ENCODE measurements around the gene AHSP.
"Not testable (repeated sequence)": the region's sequence is repeated elsewhere in the genome, so short reads cannot be mapped to it uniquely, and the experiment has no call there.

Gene AHSP

DNA sequence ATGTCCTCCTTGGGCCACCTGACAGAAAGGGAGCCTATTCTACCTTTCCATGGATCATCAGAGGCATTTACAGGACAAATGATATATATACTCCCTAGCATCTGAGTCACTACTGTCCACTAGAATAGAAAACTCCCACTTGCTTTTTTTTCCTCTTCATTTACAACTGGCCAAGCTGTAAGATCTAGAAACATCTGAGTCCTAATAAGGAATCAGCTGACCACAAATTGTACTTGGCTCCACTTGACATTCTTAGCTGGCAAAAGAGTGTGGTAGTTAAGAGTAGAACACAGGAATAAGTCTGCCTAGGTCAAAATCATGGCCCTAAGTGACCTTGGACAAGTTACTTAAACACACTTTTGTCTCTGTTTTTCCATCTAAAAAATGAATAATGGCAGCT lies 24.7 kb upstream of the AHSP start:
- Histone ChIP-seq H3K9ac (ENCODE audit: low read depth, low read length, poor library complexity, severe bottlenecking) (no peak overlapping the region), H3K9me3 (ENCODE audit: insufficient read depth, low read depth, low read length) (no peaks in the 10 kb centered on the region), H3K4me2 (ENCODE audit: low read depth, low read length, poor library complexity, severe bottlenecking) (no peak overlapping the region), H3K79me2 (ENCODE audit: insufficient read depth, low read length) (peaks cover 25% of the 10 kb centered on the region), H4K20me1 (ENCODE audit: insufficient read depth, low read length, poor library complexity, severe bottlenecking) (peaks cover 9% of the 10 kb centered on the region), H2AFZ (ENCODE audit: low read length) (no peak overlapping the region), H3K4me1 (ENCODE audit: insufficient read depth, low read length, poor library complexity, severe bottlenecking) (peaks cover 36% of the 10 kb centered on the region), H3K9me2 (replicated peaks; ENCODE audit: low read depth, low read length) (no peaks in the 10 kb centered on the region), H3K27me3 (ENCODE audit: insufficient read depth, low read length, poor library complexity, severe bottlenecking) (peaks cover 3% of the 10 kb centered on the region), H3F3A (ENCODE audit: low read depth) (peaks cover 10% of the 10 kb centered on the region), H3K4me3 (ENCODE audit: low read length, poor library complexity, severe bottlenecking) (no peak overlapping the region), H3K36me3 (ENCODE audit: insufficient read depth, low read length) (peaks cover 8% of the 10 kb centered on the region; the same call in 1 of the 2 replicates)
- TF ChIP-seq, protein P1, sequence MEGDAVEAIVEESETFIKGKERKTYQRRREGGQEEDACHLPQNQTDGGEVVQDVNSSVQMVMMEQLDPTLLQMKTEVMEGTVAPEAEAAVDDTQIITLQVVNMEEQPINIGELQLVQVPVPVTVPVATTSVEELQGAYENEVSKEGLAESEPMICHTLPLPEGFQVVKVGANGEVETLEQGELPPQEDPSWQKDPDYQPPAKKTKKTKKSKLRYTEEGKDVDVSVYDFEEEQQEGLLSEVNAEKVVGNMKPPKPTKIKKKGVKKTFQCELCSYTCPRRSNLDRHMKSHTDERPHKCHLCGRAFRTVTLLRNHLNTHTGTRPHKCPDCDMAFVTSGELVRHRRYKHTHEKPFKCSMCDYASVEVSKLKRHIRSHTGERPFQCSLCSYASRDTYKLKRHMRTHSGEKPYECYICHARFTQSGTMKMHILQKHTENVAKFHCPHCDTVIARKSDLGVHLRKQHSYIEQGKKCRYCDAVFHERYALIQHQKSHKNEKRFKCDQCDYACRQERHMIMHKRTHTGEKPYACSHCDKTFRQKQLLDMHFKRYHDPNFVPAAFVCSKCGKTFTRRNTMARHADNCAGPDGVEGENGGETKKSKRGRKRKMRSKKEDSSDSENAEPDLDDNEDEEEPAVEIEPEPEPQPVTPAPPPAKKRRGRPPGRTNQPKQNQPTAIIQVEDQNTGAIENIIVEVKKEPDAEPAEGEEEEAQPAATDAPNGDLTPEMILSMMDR (conservative IDR thresholded peaks at IDR 0.05; ENCODE audit: low read length) = no peak
- no peak for TF ChIP-seq EZH2phosphoT487 (IDR thresholded peaks at IDR 0.05; ENCODE audit: borderline replicate concordance)

DNA sequence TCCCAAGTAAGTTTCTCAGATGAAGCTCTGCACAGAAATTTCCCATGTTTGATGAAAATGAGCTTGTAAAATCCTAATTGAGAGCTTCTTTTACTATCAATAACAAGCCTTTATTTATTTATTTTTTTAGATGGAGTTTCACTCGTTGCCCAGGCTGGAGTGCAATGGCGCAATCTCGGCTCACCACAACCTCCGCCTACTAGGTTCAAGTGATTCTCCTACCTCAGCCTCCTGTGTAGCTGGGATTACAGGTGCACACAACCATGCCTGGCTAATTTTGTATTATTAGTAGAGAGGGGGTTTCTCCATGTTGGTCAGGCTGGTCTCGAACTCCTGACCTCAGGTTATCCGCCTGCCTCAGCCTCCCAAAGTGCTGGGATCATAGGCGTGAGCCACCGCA lies 24.1 kb upstream of the AHSP start:
- H3K27me3 ChIP-seq (ENCODE audit: insufficient read depth, low read length, poor library complexity, severe bottlenecking); H3K4me3 ChIP-seq (ENCODE audit: low read length, poor library complexity, severe bottlenecking); H3K9me2 ChIP-seq (replicated peaks; ENCODE audit: low read depth, low read length); H3K9me3 ChIP-seq (ENCODE audit: insufficient read depth, low read depth, low read length); H2AFZ ChIP-seq (ENCODE audit: low read length); H3K9ac ChIP-seq (ENCODE audit: low read depth, low read length, poor library complexity, severe bottlenecking); H3K4me2 ChIP-seq (ENCODE audit: low read depth, low read length, poor library complexity, severe bottlenecking); H3K36me3 ChIP-seq (ENCODE audit: insufficient read depth, low read length): not testable (repeated sequence)
- H3K4me1 ChIP-seq (ENCODE audit: insufficient read depth, low read length, poor library complexity, severe bottlenecking) = peaks cover 36% of the 10 kb centered on the region
- H4K20me1 ChIP-seq (ENCODE audit: insufficient read depth, low read length, poor library complexity, severe bottlenecking) = peaks cover 10% of the 10 kb centered on the region
- peaks cover 10% of the 10 kb centered on the region for H3F3A ChIP-seq (ENCODE audit: low read depth)
- H3K79me2 ChIP-seq (ENCODE audit: insufficient read depth, low read length) = peaks cover 30% of the 10 kb centered on the region

- Histone ChIP-seq H3K4me2 (ENCODE audit: low read depth, low read length, poor library complexity, severe bottlenecking) (peak overlapping the region; percentile 98), H3K4me3 (ENCODE audit: low read length, poor library complexity, severe bottlenecking) (no peak overlapping the region), H3K27me3 (ENCODE audit: insufficient read depth, low read length, poor library complexity, severe bottlenecking) (peaks cover 5% of the 10 kb centered on the region), H3F3A (ENCODE audit: low read depth) (peaks cover 10% of the 10 kb centered on the region), H4K20me1 (ENCODE audit: insufficient read depth, low read length, poor library complexity, severe bottlenecking) (peaks cover 10% of the 10 kb centered on the region), H2AFZ (ENCODE audit: low read length) (no peak overlapping the region), H3K4me1 (ENCODE audit: insufficient read depth, low read length, poor library complexity, severe bottlenecking) (peaks cover 41% of the 10 kb centered on the region), H3K9me2 (replicated peaks; ENCODE audit: low read depth, low read length) (no peaks in the 10 kb centered on the region), H3K9ac (ENCODE audit: low read depth, low read length, poor library complexity, severe bottlenecking) (peak overlapping the region; percentile 69), H3K79me2 (ENCODE audit: insufficient read depth, low read length) (peaks cover 36% of the 10 kb centered on the region), H3K36me3 (ENCODE audit: insufficient read depth, low read length) (no peaks in the 10 kb centered on the region; the same call in 1 of the 2 replicates), H3K9me3 (ENCODE audit: insufficient read depth, low read depth, low read length) (no peaks in the 10 kb centered on the region)
- no peak for TF ChIP-seq EZH2phosphoT487 (IDR thresholded peaks at IDR 0.05; ENCODE audit: borderline replicate concordance)
- TF ChIP-seq, protein P1 (conservative IDR thresholded peaks at IDR 0.05; ENCODE audit: low read length) = no peak
Observed at GRCh38 chr16:31504159-31504558, 23.5 kb upstream of the AHSP start.

DNA sequence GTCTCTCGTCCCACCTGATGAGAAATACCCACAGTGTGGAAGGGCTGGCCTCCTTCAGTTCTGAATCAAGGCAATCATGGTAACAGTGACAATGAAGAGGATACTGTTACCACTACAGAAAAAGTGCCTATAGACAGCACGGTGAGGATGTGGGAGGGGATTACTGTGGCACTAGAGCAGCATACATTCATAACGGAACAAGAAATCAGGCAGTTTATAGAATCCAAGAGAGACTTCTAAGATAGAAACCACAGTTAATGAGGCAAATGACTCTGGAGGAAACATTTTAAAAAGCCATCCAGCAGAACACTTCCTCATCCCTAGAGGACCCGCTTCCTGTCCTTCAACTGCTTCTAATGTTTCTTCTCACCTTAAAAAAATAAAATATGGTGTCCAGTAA lies 22.2 kb upstream of the AHSP start:
- no peak overlapping the region for H2AFZ ChIP-seq (ENCODE audit: low read length)
- no peaks in the 10 kb centered on the region for H3K9me2 ChIP-seq (replicated peaks; ENCODE audit: low read depth, low read length)
- H3K27me3 ChIP-seq (ENCODE audit: insufficient read depth, low read length, poor library complexity, severe bottlenecking) = peaks cover 5% of the 10 kb centered on the region
- H4K20me1 ChIP-seq (ENCODE audit: insufficient read depth, low read length, poor library complexity, severe bottlenecking) = peaks cover 10% of the 10 kb centered on the region
- H3K9me3 ChIP-seq (ENCODE audit: insufficient read depth, low read depth, low read length) = no peaks in the 10 kb centered on the region
- H3K4me1 ChIP-seq (ENCODE audit: insufficient read depth, low read length, poor library complexity, severe bottlenecking) = peaks cover 51% of the 10 kb centered on the region
- H3K9ac ChIP-seq (ENCODE audit: low read depth, low read length, poor library complexity, severe bottlenecking) = peak overlapping the region; percentile 99
- TF ChIP-seq, protein P1 (conservative IDR thresholded peaks at IDR 0.05; ENCODE audit: low read length) = no peak
- TF ChIP-seq EZH2phosphoT487 (IDR thresholded peaks at IDR 0.05; ENCODE audit: borderline replicate concordance) = no peak
- H3K36me3 ChIP-seq (ENCODE audit: insufficient read depth, low read length) = no peaks in the 10 kb centered on the region
- H3K4me3 ChIP-seq (ENCODE audit: low read length, poor library complexity, severe bottlenecking) = peak overlapping the region; percentile 98
- peak overlapping the region; percentile 98 for H3K4me2 ChIP-seq (ENCODE audit: low read depth, low read length, poor library complexity, severe bottlenecking)
- H3K79me2 ChIP-seq (ENCODE audit: insufficient read depth, low read length) = peaks cover 44% of the 10 kb centered on the region
- peaks cover 10% of the 10 kb centered on the region for H3F3A ChIP-seq (ENCODE audit: low read depth)
